A549 (cell line): Measurements from ENCODE around the gene PDX1. TPM values are rescaled to one million over a fixed set of nuclear protein-coding genes. Genes with fewer than 3 reads are reported as not detected.

Source experiments
- ATAC-seq, 2 experiments: fragments of 200-7000 bp in 1 of 2; fragments of >200 bp in 1 of 2; cut with Nextera tagmentation in 1 of 2; cut with Tn5 transposase in 1 of 2; 3 replicates each; pipeline versions ENCODE4 v1.8.0 to v1.9.1; 2018 to 2020; ENCODE audit warnings: mild to moderate bottlenecking in 1 of 2, moderate library complexity in 1 of 2
- CTCF ChIA-PET: fragments of 300-600 bp; sonication (Branson Sonifier 250); formaldehyde crosslinking; extraction: SDS; loops from one replicate; lab custom pipeline; 2021; ENCODE audit warnings: antibody characterized with exemption, inconsistent platforms; lab: Yijun Ruan, JAX
- POLR2A ChIA-PET: fragments of 350-600 bp; formaldehyde crosslinking; extraction: SDS; loops from one replicate; lab custom pipeline; 2021; ENCODE audit warnings: antibody characterized with exemption, inconsistent platforms; lab: Yijun Ruan, JAX
- DNase-seq, 2 experiments: peaks; one replicate each; pipeline versions ENCODE4 v3.0.0 to v3.0.0-alpha.2; 2011 to 2016; ENCODE audit warnings: low read depth in 1 of 2, low spot score in 1 of 2
- FAIRE-seq: peaks from 2 replicates; lab custom pipeline; 2011; peaks lifted over from hg19 to GRCh38; lab: Jason Lieb, UNC
- H3K27ac ChIP-seq, 2 experiments: fragments of >200 bp; sonication (Bioruptor Twin); formaldehyde crosslinking; 3 replicates each; pipeline ENCODE4 v1.5.1; 2016 to 2017
- H3K4me1 ChIP-seq: fragments of >200 bp; sonication (Bioruptor Twin); formaldehyde crosslinking; 3 replicates; pipeline ENCODE4 v1.6.1; 2016
- H3K4me2 ChIP-seq: fragments of >200 bp; sonication (Bioruptor Twin); formaldehyde crosslinking; 3 replicates; pipeline ENCODE4 v1.6.1; 2016
- H3K4me3 ChIP-seq: fragments of >200 bp; sonication (Bioruptor Twin); formaldehyde crosslinking; 3 replicates; pipeline ENCODE4 v1.5.1; 2016
- H3K9me3 ChIP-seq: fragments of >200 bp; sonication (Bioruptor Twin); formaldehyde crosslinking; 3 replicates; pipeline ENCODE4 v1.6.1; 2016
- BHLHE40 ChIP-seq: IDR thresholded peaks from 2 replicates; pipeline ENCODE4 v1.6.1; 2012; ENCODE audit warnings: low read depth, low read length, inconsistent platforms
- CEBPB ChIP-seq, 2 experiments: fragments of >200 bp in 1 of 2; sonication (Bioruptor Twin) in 1 of 2; formaldehyde crosslinking in 1 of 2; IDR thresholded peaks; 2 replicates each; pipeline ENCODE4 v1.6.1; 2012 to 2016
- E2F6 ChIP-seq: IDR thresholded peaks from 2 replicates; pipeline ENCODE4 v1.6.1; 2012; ENCODE audit warnings: low read depth, borderline replicate concordance
- HDAC2 ChIP-seq: fragments of 200-600 bp; sonication (generic); IDR thresholded peaks from 2 replicates; pipeline ENCODE4 v1.6.1; 2016
- HOXA7 ChIP-seq: fragments of 250-450 bp; sonication (Bioruptor Pico); IDR thresholded peaks from 2 replicates; pipeline ENCODE4 v1.5.0; 2020; ENCODE audit warnings: mild to moderate bottlenecking, moderate library complexity
- MAFK ChIP-seq: fragments of 450-650 bp; IDR thresholded peaks from 2 replicates; pipeline ENCODE4 v1.6.1; 2014; ENCODE audit not compliant: partially characterized antibody
- MAX ChIP-seq: IDR thresholded peaks from 2 replicates; pipeline ENCODE4 v1.6.1; 2012
- MAZ ChIP-seq: fragments of 150-350 bp; IDR thresholded peaks from 2 replicates; pipeline ENCODE4 v1.6.1; 2014; ENCODE audit warnings: antibody characterized with exemption, low read depth, low read length, borderline replicate concordance
- NR3C1 ChIP-seq: fragments of >200 bp; sonication (Bioruptor Twin); formaldehyde crosslinking; IDR thresholded peaks from 3 replicates; pipeline ENCODE4 v1.6.1; 2017
- POLR2A ChIP-seq: IDR thresholded peaks from 2 replicates; pipeline ENCODE4 v1.6.1; 2012; ENCODE audit warnings: mild to moderate bottlenecking, low read length
- RAD21 ChIP-seq, 2 experiments: fragments of >200 bp in 1 of 2; sonication (Bioruptor Twin) in 1 of 2; formaldehyde crosslinking in 1 of 2; IDR thresholded peaks in 1 of 2; conservative IDR thresholded peaks in 1 of 2; 2 replicates in 1 of 2; 3 replicates in 1 of 2; pipeline ENCODE4 v1.6.1; 2012 to 2018; ENCODE audit warnings: inconsistent platforms in 1 of 2
- RFX5 ChIP-seq: fragments of 450-650 bp; IDR thresholded peaks from 2 replicates; pipeline ENCODE4 v1.7.1; 2014; ENCODE audit warnings: antibody characterized with exemption, mild to moderate bottlenecking, moderate library complexity
- TFCP2L1 ChIP-seq: fragments of 250-450 bp; sonication (Bioruptor Pico); IDR thresholded peaks from 2 replicates; pipeline ENCODE4 v1.5.0; 2021; ENCODE audit warnings: mild to moderate bottlenecking
- TP53 ChIP-seq: fragments of 250-450 bp; sonication (Bioruptor Pico); IDR thresholded peaks from 2 replicates; pipeline ENCODE4 v1.5.0; 2021; ENCODE audit warnings: mild to moderate bottlenecking, moderate library complexity
- ZFP36 ChIP-seq: fragments of 450-650 bp; IDR thresholded peaks from 2 replicates; pipeline ENCODE4 v1.6.1; 2014; ENCODE audit warnings: borderline replicate concordance; ENCODE audit not compliant: partially characterized antibody
- WGBS: methylation state at CpG from one replicate; pipeline ENCODE4 v1.1.6; 2017; ENCODE audit errors: missing lambda C conversion rate; 5-methylcytosine and 5-hydroxymethylcytosine counted together
- polyA plus RNA-seq, 4 experiments: library from polyadenylated mRNA; depleted of rRNA in 3 of 4; stranded (reverse); fragments of >200 nt; fragmentation: RNase III in 1 of 4; extraction: RNeasy Plus Mini Kit Qiagen cat#74134 plus additional on column Dnase treatment in 1 of 4; gene quantifications; 2 replicates in 3 of 4; 3 replicates in 1 of 4; pipeline ENCODE4 v1.2.3, GENCODE V29; 2011 to 2017

The PDX1 gene
- polyA plus RNA-seq, 2 of the 4 experiments (the other 2 are of a cell fraction), result 0.04 to 0.06 TPM

- Histone ChIP-seq H3K4me2 (peak overlapping the region; percentile 96), H3K27ac (peak overlapping the region; percentile 36 to 79; a peak in 4 of 6 replicates), H3K9me3 (no peaks in the 10 kb centered on the region), H3K4me1 (no peaks in the 10 kb centered on the region), H3K4me3 (peak overlapping the region; percentile 56)
- WGBS, result 0% methylated on average over 1 of the region's 86 CpGs
- ATAC-seq (peak; percentile 61 to 87), DNase-seq (peak in 1 of 2 experiments; percentile 36), FAIRE-seq (no peak)
- CTCF ChIA-PET, result interaction anchor here (0.7 to 6.3 kb wide), 8 partner anchors 14 to 1021 kb away, joined by 3 to 32 read pairs (median 6); no protein-coding TSS in a partner anchor
- POLR2A ChIA-PET, result interaction anchor here (1.6 kb wide), 1 partner anchor 14 kb away, joined by 7 read pairs; no protein-coding TSS in a partner anchor
- TF ChIP-seq RAD21 (conservative IDR thresholded peaks at IDR 0.05 in 1 of 2, IDR thresholded peaks at IDR 0.05 in 1 of 2) (no peak), HDAC2 (peak; percentile 59; the same call in 1 of the 2 replicates), BHLHE40 (no peak), MAX (0 out of 2 replicates have a peak, but pooled peaks have one; percentile 29)
Measured at GRCh38 chr13:27968316-27969081, 48.7 kb downstream of the PDX1 start.

GRCh38 chr13:27969082-27969865 is 49.5 kb downstream of the PDX1 start, which contains the start of gene CDX2:
CDX2 (minus strand) TSS chr13:27969315; CDS start chr13:27969006, 309 bp downstream.
- ATAC-seq (peak; percentile 27 to 64; a peak in 4 of 6 replicates), FAIRE-seq (no peak), DNase-seq (peak in 1 of 2 experiments; percentile 16)
- TF ChIP-seq POLR2A (peak; percentile 60), TFCP2L1 (no peak), E2F6 (no peak), NR3C1 (no peak), HOXA7 (CRISPR knock-in tag) (no peak)
- Histone ChIP-seq H3K27ac (peak within 1 kb of the TSS; percentile 36 to 79; a peak in 4 of 6 replicates), H3K4me2 (peak within 1 kb of the TSS; percentile 96), H3K9me3 (no peaks in the 10 kb centered on the region), H3K4me1 (no peaks in the 10 kb centered on the region), H3K4me3 (peak within 1 kb of the TSS; percentile 56)
- 54% methylated on average over 22 of the region's 34 CpGs for WGBS
- ChIA-PET POLR2A (interaction anchor here (1.6 kb wide), 1 partner anchor 15 kb away, joined by 7 read pairs; no protein-coding TSS in a partner anchor), CTCF (interaction anchor here (1.4 to 6.3 kb wide), 6 partner anchors 14 to 595 kb away, joined by 4 to 32 read pairs (median 6); no protein-coding TSS in a partner anchor)

- WGBS, result 81% methylated on average over 7 of the region's 7 CpGs
- Histone ChIP-seq H3K9me3 (no peaks in the 10 kb centered on the region), H3K27ac (no peak overlapping the region), H3K4me1 (no peaks in the 10 kb centered on the region), H3K4me3 (no peak overlapping the region), H3K4me2 (no peak overlapping the region)
- CTCF ChIA-PET, result interaction anchor here (1.4 to 6.3 kb wide), 5 partner anchors 13 to 564 kb away, joined by 4 to 32 read pairs (median 5); no protein-coding TSS in a partner anchor
- no peak for ATAC-seq
- TF ChIP-seq CEBPB (IDR thresholded peaks at IDR 0.05), result no peak
- TF ChIP-seq RFX5, result no peak
- TF ChIP-seq TP53, result no peak
- TF ChIP-seq HOXA7 (CRISPR knock-in tag), result no peak
- no peak for TF ChIP-seq MAFK
- no peak for TF ChIP-seq ZFP36
- no peak for TF ChIP-seq MAZ
- POLR2A ChIA-PET, result no interaction called here
- no peak for DNase-seq
- FAIRE-seq, result no peak
Measured at GRCh38 chr13:27969866-27970229, 50.0 kb downstream of the PDX1 start.
